ENCODE measurements around the gene GRIN2A.

GRIN2A gene

DNA sequence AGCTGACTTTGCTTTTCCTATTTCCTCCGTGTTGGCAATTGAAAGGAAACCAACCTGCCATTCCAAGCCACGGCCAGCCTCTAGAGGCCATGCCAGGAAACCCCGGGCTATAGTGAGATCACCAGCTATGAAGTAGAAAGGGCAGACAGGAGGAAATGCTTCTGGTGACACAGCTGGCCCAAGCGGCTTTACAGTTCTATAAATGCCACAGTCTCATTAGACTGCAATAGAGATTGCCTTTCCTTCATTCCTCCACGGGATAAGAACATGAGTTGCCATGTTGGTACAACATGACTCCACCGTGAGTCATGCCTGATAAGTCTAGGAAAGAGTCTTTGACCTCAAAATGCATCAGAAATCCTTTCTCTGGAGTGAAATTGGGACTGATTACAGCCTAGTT is 384.9 kb downstream of the GRIN2A start:
- H3K4me3 ChIP-seq (ENCODE audit: low read depth, low read length), result no peak overlapping the region

DNA sequence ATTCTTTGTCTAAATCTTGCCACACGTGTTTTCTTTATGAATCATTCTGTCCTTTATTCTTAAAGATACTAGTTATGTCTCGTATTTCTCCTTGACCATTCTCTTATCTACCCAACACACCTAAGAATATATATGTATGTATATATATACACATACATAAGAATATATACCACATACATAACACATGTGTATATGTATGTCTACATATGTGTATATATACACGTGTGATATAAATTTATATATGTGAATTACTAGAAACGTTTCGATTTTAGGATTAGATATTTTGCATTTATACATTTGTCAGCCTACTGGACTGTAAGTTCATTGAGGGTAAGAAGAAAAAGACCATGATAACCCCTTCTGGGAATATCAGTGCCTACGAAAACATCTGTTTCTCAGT is 388.6 kb downstream of the GRIN2A start:
- H3K4me3 ChIP-seq (ENCODE audit: low read depth, low read length), result no peak overlapping the region

DNA sequence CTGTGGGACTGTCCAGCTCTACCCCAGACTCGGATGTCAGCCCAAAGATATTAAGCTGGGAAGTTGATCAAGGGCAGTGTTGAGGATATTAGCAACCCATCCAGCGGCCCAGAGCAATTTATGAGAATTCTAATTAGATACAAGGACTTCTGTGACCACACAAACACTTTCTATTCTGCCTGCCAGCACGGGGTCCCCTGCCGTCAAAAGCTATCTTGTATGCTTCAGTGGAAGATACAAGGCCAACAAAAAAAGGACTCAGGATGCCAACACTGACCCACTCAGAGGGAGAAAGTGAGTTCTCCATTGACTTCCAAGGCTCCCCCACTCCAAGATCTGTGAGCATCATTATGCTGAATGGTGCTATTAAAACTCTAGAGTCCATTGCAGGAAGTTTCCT is 390.7 kb downstream of the GRIN2A start:
- no peak overlapping the region for H3K4me3 ChIP-seq (ENCODE audit: low read depth, low read length)

DNA sequence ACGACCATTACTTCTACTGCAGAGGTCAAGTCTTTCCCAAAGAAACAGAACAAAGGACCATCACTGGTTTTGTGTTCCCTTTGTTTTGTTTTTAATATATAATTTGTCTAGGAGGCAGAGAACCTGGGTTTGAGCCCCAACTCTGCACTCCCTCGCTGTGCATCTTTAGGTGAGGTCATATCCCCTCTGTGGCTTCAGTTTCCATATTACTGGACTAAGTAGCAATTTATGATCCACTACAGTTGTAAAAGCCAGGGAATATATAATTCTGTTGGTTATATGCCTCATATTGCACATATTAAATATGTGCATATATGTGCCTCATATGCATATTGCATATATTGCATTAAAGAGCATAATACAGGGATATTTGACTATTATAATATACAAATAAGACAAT is 392.0 kb downstream of the GRIN2A start:
- no peak overlapping the region for H3K4me3 ChIP-seq (ENCODE audit: low read depth, low read length)

DNA sequence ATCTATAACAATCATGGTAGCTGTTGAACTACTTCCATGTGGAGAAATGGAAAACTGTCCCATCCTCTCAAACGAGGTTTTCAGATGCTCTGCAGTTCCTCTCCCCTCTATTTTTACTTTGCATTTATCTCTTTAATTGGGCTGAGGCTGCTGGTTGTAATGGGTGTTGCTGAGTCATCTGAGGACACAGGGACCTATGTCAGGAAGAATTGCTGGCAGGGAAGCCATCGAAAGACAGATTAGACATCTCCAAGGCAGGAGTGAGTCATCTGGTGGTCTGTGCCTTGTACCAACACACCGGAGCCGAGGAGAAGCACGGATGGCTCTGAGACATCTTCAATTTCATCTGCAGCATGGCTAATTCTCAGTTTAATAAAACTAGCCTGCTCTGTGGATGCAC is 394.5 kb downstream of the GRIN2A start:
- H3K4me3 ChIP-seq (ENCODE audit: low read depth, low read length), result no peak overlapping the region

DNA sequence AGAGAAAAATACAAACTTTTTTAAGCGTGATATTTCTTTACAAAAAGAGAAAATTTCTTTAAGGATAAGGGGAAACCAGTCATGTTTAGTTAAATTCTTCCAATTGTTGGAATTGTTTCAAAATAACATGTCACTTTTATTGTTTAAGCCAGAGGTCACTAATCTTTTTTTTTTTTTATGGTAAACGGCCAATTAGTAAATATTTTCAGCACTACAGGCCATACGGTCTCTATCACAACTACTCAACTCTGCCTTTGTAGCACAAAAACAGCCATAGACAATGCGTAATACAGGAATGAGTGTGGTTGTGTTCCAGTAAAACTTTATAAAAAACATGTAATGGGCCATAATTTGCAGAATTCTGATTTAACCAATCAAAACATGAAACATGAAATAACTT is 401.4 kb downstream of the GRIN2A start:
- no peak overlapping the region for H3K4me3 ChIP-seq (ENCODE audit: low read depth, low read length)

DNA sequence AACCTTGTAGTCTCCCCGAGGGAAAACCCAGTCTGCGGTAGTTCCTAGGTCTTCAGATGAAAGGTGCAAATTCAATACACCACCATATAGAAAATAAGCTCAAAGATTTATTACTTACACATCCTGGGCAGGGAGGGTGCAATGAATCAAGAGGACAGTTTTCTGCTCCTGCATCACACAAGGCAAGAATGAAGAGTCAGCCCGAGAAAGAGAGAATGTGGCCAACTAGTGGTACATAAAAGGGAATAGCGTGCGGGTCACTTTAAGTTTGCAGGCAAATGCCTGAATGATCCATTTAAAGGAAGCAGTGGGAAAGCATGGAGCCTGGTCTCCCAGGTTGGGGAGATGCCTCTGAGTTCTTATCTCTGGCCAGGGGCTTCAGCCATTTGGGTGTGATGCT is 403.4 kb downstream of the GRIN2A start:
- H3K4me3 ChIP-seq (ENCODE audit: low read depth, low read length), result no peak overlapping the region

DNA sequence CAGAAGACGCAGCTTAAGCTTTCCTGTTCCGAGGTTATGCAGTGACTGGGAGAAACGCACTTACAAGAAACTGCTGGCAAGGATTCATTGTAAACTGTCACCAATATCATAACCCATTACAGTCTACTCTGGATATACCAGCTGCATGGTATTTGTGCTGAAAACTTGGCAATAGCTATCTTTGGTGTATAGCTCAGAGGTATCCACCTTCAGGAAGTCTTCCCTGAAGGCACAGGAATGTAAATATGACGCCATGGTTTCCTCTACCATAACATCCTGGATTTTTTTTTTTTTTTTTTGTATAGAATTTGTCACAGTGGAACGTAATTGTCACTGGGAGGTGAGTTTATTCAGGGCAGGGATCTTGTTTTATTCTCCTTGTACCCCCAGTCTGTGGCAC is 406.2 kb downstream of the GRIN2A start:
- H3K4me3 ChIP-seq (ENCODE audit: low read depth, low read length), result no peak overlapping the region

DNA sequence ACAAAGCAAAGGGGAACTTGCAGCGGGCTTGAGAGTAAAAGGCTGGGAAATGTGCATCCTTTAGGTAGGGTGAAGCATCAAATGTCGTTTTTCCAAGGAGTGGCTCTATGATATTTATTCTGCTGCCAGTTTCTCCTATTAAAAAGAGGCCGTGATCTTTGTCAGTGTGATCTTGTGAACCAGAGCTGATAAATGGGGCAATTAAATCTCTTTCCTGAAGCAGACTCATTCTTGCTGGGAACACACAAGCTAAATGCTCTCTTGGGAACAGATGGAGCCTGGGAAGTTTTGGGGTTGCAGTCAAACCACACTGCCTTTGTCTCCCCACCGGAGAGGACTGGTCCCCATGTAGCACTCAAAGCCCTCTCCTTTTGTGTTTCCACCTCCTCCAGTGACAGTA is 408.9 kb downstream of the GRIN2A start:
- no peak overlapping the region for H3K4me3 ChIP-seq (ENCODE audit: low read depth, low read length)

DNA sequence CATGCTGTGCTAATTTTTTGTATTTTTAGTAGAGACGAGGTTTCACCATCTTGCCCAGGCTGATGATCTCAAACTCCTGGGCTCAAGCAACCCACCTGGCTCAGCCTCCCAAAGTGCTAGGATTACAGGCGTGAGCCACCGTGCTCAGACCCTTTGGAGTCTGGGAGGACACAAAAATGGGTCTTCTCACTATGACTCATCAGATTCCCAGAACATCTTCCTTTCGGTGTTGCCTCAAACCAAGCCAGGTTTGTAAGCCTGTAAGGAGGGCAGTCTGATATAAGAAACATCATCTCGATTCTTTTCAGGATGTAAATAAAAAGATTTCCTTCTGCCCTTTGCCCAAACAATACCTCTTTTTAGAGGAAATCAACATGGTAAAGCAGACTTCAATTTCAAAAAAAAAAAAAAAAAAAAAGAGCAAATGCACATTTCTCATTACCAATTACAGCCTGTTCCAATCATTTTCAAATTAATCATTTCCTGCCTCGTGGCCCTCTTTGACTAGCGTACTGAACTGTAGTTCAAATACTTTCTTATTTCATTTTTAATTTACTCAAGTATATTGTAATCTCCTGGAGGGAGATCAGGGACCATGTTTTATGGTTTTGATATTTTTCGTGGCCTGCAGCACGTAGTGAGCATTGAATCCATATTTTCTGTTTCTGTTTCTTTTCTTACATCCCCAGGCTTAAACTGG is 409.6 kb downstream of the GRIN2A start:
- no peak overlapping the region for H3K4me3 ChIP-seq (ENCODE audit: low read depth, low read length)

DNA sequence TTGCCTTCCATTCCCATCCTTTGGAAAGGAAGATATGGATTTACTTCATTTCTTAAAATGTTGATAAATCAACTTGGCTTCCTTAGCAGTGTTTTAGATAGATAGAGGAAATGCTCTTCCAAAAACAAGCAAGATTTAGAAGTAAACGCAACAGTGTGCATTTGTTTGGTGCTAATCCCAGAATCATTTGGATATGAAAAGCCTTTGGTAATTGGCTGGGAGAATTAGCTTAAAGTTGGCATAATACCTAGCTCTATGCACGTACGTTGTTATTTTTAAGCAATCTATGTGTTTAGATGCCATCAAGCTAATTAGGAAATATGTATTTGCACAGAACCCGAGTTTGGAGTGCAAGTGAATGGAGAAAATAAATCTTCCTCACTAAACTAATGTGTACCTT is 415.3 kb downstream of the GRIN2A start:
- no peak overlapping the region for H3K4me3 ChIP-seq (ENCODE audit: low read depth, low read length)

DNA sequence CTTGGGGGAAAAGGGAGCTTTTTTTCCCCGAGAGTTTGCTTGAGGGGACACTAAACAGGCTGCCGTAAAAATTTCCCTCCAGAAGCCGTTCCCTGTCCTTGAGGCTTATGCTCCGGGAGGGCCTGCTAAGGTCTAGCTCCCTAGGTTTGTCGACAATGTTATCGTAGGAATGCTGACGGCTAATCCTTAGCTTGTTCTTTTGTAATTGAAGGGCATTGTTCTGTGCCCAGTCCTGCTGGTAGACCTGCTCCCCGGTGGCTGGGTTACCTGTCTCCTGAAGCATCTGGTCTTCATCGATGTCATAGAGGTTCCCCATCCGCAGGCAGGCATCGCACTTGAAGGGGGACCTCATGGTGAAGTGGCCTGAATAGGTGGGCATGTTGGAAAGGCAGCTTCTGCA is 418.7 kb downstream of the GRIN2A start:
- H3K4me3 ChIP-seq (ENCODE audit: low read depth, low read length), result no peak overlapping the region

DNA sequence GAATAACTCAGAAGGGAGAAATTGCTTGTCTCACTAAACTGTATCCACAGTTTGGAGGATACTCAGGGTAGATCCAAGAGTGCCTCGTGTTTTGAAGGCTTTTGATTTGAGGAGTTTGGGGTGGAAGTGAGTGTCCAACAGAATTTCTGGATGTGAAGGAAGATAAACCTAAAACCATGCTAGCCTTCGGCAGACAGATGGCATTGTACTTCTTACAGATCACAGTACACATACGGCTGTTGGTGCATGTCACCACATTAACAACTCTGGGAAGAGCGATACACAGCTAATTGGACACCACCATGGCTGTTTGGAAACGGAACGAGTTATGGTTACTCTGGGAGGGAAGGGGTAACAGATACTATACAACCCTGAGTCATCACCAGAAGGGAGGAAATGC is 420.4 kb downstream of the GRIN2A start:
- no peak overlapping the region for H3K4me3 ChIP-seq (ENCODE audit: low read depth, low read length)

DNA sequence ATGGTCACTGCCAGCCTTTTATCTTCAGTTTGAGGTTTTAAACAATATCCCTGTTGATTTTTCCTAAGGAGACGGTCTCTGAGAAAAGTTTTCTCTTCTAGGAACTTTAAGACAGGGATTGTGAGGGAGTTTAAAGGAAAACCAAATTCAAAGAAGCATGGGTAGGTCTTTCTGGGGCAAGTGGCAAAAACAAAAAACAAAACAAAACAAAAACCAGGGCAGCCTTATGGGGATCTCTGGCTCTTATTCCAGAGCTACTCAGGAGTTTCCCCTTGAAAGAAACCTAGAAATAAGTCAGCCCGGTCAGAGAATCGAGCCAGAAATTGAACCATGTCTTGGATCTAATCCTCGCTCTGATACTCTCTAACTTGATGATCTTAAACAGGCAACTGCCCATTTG is 424.5 kb downstream of the GRIN2A start:
- no peak overlapping the region for H3K4me3 ChIP-seq (ENCODE audit: low read depth, low read length)

DNA sequence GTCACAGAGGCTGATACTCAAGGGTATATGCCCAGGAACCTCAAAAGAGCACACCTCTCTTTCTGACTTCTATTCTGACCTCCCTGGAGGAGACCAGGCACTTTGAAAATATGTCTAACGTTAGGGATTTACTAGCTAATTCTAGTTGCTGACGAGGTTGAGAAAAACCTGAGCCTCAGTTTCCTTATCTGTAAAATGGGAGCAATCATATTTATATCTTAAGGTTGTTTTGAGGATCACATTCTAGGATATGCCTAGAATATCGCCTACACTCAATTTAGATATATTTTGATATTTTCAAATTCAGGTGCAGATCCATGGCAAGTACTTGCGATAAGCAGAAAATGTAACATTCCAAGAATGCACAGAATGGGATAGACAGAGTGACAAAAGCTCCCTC is 425.8 kb downstream of the GRIN2A start:
- no peak overlapping the region for H3K4me3 ChIP-seq (ENCODE audit: low read depth, low read length)

DNA sequence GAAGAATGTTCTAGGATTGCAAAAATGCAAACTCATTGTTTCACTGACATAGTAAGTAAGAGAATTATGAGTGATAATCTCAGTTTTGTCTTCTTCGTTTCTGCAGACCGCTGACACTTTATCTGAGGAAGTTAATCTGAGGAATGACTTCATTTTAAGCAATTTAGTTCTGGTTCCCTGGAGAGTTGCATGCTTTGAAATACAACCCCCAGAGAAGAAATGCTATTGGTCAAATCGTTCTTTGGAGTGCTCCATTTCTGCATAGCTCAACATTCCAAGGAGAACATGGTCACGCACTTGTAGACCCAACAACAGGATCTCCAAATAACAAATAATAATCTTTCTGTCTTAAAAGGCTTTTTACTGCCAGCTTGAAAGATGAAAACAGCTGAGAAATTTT is 427.1 kb downstream of the GRIN2A start:
- no peak overlapping the region for H3K4me3 ChIP-seq (ENCODE audit: low read depth, low read length)

DNA sequence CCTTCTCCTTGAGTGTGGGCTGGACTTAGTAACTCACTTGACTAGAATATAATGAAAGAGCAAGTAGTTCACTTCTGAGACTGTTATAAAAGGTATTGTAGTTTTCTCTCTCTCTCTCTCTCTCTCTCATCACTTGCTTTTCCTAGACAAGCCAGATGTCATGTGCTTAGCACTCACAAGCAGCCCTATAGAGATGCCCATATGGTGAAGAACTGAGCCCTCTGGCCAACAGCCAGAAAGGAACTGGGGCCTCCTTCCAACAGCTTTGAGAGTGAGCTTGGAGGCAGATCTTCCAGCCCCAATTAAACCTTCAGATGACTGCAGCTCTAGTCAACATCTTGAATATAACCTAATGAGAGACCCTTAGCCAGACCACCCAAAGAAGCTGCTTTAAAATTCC is 440.5 kb downstream of the GRIN2A start:
- H3K4me3 ChIP-seq (ENCODE audit: low read depth, low read length), result no peak overlapping the region

DNA sequence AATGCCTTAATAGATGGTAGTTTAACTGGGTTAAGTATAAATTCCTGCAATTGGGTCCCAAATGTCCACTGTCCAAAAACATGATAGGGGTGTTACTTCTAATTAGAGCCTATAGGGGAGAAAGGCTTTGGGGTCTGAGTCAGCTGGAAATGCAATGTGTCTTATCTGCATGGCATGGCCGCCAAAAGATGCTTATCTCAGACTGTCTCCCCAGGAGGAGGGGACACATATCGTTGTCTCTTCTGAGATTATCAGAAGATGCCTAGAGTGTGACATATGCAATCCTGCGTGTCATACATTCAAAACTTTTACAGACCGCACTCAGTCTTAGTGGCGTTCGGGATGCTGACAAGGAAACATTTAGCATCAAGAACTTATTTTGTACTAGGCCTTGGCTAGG is 442.9 kb downstream of the GRIN2A start:
- no peak overlapping the region for H3K4me3 ChIP-seq (ENCODE audit: low read depth, low read length)

DNA sequence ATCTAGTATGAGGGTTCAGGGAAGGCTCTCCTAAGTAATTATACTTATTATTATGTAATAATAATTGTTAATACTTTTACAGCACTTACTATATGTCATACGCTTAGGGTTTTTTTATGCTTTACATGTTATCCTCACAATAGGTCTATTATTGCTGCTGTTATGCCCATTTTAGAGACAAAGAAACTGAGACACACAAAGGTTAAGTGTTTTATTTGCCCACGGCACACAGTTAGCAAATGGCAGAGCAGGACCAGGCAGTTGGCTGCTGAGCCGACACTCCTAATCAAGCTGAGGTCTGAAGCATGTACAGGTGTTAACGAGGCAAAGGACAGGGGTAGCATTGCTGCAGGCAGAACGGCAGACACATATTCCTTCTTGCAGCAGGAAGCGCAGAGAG is 443.5 kb downstream of the GRIN2A start:
- no peak overlapping the region for H3K4me3 ChIP-seq (ENCODE audit: low read depth, low read length)

DNA sequence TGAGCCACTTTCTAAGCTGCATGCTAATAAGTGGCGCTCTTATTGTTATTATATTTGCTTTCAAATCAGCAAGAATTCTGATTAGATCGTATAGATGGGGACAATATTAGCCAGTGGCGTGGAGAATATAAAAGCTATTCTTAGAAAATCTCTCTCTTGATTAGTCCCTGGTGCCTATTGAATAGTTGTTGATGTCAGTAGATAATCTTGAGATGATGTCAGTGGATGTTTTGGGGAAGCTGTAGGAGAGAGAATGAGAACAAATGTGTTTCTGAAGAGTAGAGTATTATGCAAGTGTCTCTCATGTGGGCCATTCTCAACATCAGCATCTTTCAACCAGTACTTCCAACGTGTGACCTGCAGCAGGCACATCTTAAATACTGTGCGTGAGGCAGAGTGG is 445.7 kb downstream of the GRIN2A start:
- no peak overlapping the region for H3K4me3 ChIP-seq (ENCODE audit: low read depth, low read length)

DNA sequence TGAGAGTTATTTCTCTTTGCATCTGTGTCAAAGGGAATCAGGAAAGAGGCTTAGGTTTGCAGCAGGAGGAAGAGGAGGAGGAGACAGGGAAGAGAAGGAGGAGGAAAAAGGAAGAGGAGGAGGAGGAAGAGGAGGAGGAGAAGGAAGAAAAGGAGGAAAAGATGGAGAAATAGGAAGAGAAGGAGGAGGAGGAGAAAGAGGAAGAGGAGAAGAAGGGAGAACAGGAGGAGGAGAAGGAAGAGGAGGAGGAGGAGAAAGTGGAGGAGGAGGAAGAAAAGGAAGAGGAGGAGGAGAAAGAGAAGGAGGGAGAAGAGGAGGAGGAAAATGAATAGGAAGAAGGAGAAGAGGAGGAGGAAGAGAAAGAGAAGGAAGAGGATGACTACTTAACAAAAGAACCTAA is 459.1 kb downstream of the GRIN2A start:
- no peak overlapping the region for H3K4me3 ChIP-seq (ENCODE audit: low read depth, low read length)

DNA sequence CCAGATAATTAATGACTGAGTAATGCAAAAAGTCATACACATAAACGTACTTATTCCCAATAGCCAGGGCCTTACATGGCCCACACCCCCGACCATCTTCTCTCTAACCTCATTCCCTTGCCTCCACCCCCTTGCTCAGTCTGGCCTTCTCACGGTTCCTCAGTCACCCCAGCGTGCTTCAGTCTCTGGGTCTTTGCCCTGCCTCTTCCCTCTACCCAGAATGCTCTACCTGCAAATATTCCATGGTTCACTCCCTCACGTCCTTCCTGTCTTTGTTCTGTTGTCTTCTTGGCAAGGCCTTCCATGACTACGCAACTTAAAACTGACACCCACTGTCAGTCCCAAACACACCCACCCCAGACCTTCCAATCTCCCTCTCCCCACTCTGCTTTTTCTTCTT is 468.3 kb downstream of the GRIN2A start:
- no peak overlapping the region for H3K4me3 ChIP-seq (ENCODE audit: low read depth, low read length)

DNA sequence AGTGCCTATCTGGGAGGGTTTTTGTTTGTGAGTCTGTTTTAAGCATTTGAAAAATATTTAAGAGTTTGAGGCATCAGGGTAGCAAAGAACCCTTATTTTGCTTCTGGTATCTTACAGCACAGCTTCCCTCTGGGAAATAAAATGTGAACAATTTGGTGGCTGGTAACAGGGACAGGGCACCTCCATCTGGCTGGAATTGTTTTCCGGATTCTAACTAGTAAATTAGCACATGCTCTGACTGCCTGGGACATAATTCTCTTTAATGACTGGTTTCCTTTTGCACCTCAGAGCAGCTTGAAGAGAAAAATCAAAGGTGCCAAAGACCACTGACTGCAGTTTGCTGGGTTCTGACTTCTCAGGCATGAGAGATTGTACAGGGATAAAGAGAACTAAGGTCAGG is 469.1 kb downstream of the GRIN2A start:
- H3K4me3 ChIP-seq (ENCODE audit: low read depth, low read length), result no peak overlapping the region

All from iPS-11a (cell line).